Kidney epithelial cell (primary cell): ENCODE results near the gene IGF2BP2. TPM values are rescaled to one million over a fixed set of nuclear protein-coding genes. Genes with fewer than 3 reads are reported as not detected.
"Not testable (repeated sequence)": the region's sequence is repeated elsewhere in the genome, so short reads cannot be mapped to it uniquely, and the experiment has no call there.

ENCODE experiments used
- DNase-seq: peaks from one replicate; pipeline ENCODE4 v3.0.0-alpha.2; 2010; ENCODE audit warnings: low read depth
- H3K27me3 ChIP-seq: 2 replicates; pipeline ENCODE4 v1.6.0; 2011; ENCODE audit warnings: low read length; ENCODE audit not compliant: control insufficient read depth, insufficient read depth
- H3K36me3 ChIP-seq: 2 replicates; pipeline ENCODE4 v1.5.1; 2011; ENCODE audit warnings: low read length; ENCODE audit not compliant: control insufficient read depth, insufficient read depth
- H3K4me3 ChIP-seq: 2 replicates; pipeline ENCODE4 v1.5.1; 2011; ENCODE audit warnings: low read depth, mild to moderate bottlenecking, control low read depth, low read length
- total RNA-seq: library from RNA; depleted of rRNA; stranded (reverse); fragments of >200 nt; gene quantifications from 2 replicates; pipeline ENCODE4 v1.2.3, GENCODE V29; 2015
- TF ChIP-seq, protein P1 (sequence below): IDR thresholded peaks from 2 replicates; pipeline ENCODE4 v1.5.1; 2011; ENCODE audit warnings: mild to moderate bottlenecking, moderate library complexity, low read length, control low read depth, inconsistent platforms; ENCODE audit not compliant: insufficient read depth, poor library complexity, severe bottlenecking

The IGF2BP2 gene
- total RNA-seq, 1 donor from 2014 or later: 77.0 TPM

DNA sequence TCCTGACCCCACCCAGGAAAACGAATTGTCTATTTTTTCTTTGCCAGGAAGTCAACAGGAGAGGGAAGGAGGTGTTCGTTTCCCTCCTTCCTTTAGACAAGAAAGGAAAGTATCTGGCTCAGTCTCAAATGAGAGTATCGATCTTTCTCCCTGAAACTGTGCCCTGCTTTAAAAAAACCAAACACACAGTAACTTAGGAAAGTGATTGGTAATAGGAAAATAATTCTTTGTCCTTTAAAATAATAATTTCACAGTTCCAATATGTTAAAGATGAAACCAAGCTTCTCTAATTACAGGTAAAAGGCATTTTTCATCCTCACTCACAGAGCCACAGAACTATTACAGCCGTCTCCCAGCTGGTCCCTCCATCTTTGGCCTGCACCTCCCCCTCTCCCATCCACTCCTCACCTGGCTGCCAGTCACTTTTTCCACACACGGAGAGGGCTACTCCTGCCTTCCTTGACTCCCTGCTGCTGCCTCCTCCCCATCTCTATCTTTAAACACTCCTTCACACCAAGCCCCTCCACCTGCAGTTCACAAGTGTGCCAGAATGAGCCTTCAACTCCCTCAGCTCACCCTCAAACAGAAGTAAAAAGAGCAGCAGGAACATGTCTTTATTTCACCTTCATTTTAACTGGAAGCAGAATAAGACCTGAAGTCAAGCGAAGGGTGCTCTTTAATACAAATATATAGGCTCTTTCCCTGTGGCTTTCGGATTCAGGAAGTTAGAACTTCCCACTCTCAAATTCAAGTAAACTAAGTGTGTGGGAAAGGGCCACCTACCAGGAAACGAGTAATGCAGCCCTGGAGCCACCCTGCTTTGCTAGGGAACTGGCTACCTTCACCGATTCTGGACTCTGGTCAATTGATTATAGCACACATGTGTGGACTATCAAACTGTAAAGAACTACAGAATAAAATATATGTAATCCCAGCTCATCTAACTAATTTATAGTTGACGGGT lies 122.3 kb downstream of the IGF2BP2 start:
- no peaks in the 10 kb centered on the region for H3K36me3 ChIP-seq
- DNase-seq: no peak
- no peaks in the 10 kb centered on the region for H3K27me3 ChIP-seq
- H3K4me3 ChIP-seq: no peak overlapping the region
- TF ChIP-seq, protein P1, sequence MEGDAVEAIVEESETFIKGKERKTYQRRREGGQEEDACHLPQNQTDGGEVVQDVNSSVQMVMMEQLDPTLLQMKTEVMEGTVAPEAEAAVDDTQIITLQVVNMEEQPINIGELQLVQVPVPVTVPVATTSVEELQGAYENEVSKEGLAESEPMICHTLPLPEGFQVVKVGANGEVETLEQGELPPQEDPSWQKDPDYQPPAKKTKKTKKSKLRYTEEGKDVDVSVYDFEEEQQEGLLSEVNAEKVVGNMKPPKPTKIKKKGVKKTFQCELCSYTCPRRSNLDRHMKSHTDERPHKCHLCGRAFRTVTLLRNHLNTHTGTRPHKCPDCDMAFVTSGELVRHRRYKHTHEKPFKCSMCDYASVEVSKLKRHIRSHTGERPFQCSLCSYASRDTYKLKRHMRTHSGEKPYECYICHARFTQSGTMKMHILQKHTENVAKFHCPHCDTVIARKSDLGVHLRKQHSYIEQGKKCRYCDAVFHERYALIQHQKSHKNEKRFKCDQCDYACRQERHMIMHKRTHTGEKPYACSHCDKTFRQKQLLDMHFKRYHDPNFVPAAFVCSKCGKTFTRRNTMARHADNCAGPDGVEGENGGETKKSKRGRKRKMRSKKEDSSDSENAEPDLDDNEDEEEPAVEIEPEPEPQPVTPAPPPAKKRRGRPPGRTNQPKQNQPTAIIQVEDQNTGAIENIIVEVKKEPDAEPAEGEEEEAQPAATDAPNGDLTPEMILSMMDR: no peak

DNA sequence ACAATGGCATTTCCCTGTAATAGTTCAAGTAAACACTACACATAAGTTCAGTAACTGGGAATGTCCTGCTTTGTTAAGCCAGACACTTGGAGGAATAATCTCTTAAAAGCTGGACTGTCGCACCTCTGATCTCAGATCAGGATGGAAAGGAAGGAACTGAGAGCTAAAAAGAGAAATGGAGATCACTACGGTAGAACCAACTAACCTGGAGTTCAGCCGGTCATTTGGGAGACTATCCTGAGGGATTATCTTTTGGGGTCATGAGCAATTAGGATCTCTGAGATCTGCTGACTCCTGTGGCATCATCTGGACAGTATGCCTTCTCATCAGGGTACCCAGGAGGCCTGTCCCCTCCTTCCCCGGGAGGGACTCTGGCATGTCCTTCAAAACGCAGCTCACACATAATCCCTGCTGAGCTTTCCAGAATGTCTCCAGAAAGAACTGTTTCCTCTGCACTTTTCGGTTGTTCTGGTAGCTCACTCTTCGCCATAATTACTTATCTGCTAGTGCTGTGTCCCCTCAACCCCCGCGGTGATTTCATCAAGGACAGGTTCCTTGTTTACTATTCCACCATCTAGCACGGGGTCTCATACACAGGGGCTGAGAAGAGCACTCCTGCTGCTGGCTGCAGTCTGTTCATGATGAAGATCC lies 123.1 kb downstream of the IGF2BP2 start:
- no peaks in the 10 kb centered on the region for H3K36me3 ChIP-seq
- H3K27me3 ChIP-seq: no peaks in the 10 kb centered on the region
- TF ChIP-seq, protein P1: no peak
- no peak for DNase-seq
- H3K4me3 ChIP-seq: no peak overlapping the region

DNA sequence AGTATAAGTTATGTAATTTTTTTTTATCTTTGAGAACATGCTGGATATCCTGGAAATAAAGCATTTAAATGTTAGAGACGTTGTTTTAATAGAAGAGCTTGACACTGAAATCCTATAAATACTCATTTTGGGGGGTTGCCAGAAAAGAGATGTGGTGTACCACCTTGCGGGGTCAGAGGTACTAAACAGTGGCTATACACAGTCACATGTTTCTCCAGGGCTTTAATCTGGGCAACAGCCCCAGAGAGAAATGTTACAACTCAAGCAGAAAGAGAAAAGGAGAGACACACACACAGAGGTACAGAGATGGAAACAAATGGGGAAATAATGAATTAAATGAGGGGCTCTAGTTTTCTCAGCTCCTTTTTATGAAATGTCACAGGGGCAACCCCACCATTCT lies 124.9 kb downstream of the IGF2BP2 start:
- H3K36me3 ChIP-seq: no peaks in the 10 kb centered on the region
- no peak for DNase-seq
- H3K27me3 ChIP-seq: no peaks in the 10 kb centered on the region
- TF ChIP-seq, protein P1: no peak
- no peak overlapping the region for H3K4me3 ChIP-seq

DNA sequence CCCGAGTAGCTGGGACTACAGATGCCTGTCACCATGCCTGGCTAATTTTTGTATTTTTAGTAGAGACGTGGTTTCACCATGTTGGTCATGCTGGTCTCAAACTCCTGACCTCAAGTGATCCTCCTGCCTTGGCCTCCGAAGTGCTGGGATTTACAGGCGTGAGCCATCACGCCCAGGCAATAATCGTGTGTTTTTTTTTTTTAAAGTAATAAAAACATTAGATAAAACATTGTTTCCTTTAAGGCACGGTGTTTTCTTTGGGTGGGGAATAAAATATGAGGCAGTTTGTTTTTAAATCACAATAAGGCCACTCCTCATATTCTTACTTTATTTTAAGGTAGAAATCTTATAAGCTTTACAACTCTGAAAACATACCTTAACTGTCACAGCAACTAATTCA lies 127.6 kb downstream of the IGF2BP2 start:
- H3K4me3 ChIP-seq, DNase-seq, H3K27me3 ChIP-seq, H3K36me3 ChIP-seq: not testable (repeated sequence)

DNA sequence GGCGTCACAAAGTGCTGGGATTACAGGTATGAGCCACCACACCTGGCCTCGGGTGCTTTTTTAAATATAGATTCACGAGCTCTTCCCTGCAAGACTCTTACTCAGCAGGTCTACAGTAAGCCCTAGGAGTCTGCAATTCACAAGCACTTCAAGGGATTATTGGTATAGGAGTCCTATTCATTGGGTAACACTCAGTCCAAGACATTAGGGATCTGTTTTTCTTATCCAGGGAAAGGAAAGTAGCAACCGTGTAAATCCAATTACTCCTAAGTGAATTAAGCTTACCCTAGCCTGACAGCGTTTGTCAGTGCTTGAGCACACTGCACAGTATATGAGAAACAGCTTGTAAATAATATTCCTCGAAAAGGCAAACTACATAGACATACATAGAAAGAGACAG lies 128.8 kb downstream of the IGF2BP2 start:
- Histone ChIP-seq H3K27me3 (no peaks in the 10 kb centered on the region), H3K4me3 (no peak overlapping the region), H3K36me3 (peaks cover 2% of the 10 kb centered on the region)
- DNase-seq: no peak
- TF ChIP-seq, protein P1: no peak

DNA sequence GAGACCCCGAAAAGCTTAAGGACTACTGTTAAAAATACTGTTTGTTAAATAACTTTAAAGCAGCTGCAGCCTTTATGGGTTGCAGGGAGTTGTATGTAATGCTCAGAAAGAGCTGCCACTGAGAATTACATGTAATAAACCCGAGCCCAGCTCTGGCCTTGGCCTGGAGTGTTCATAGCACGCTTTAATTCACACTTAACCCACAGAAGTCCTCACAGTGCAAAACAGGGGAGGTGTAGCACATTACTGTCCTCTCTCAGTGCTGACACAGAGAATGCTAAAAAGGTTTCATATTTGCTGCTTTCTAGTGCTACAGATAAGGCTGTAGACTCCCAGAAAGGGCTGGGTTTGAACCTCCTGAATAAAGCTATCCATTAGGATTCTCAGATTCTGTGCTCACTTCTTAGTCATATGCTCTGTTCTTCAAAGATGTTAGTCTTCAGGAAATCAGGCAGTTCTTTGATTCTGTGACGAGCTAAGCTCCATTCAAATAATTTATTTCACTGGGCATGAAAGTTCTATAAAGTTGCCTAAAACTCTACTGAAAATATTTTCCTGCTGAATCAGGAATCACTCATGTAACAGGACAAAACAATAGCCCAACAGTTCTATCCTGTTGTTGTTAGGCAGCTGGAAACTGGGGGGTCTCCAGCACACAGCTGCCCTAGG lies 130.7 kb downstream of the IGF2BP2 start:
- DNase-seq: no peak
- Histone ChIP-seq H3K27me3 (no peaks in the 10 kb centered on the region), H3K4me3 (no peak overlapping the region), H3K36me3 (peaks cover 2% of the 10 kb centered on the region)
- TF ChIP-seq, protein P1: no peak
